ENCODE measurements around the gene MAP3K19. TPM values are rescaled to one million over a fixed set of nuclear protein-coding genes. Genes with fewer than 3 reads are reported as not detected.

Gene MAP3K19
- polyA plus RNA-seq, 1 experiment = not detected

- no peak for DNase-seq (ENCODE audit: low read depth, low spot score)
- H3K27ac ChIP-seq (ENCODE audit: low read depth, low read length) = no peak overlapping the region
- H3K4me3 ChIP-seq (ENCODE audit: low read depth, low read length) = no peak overlapping the region
- ChIA-PET POLR2A (no interaction called here), CTCF (no interaction called here)
- TF ChIP-seq, protein P1, sequence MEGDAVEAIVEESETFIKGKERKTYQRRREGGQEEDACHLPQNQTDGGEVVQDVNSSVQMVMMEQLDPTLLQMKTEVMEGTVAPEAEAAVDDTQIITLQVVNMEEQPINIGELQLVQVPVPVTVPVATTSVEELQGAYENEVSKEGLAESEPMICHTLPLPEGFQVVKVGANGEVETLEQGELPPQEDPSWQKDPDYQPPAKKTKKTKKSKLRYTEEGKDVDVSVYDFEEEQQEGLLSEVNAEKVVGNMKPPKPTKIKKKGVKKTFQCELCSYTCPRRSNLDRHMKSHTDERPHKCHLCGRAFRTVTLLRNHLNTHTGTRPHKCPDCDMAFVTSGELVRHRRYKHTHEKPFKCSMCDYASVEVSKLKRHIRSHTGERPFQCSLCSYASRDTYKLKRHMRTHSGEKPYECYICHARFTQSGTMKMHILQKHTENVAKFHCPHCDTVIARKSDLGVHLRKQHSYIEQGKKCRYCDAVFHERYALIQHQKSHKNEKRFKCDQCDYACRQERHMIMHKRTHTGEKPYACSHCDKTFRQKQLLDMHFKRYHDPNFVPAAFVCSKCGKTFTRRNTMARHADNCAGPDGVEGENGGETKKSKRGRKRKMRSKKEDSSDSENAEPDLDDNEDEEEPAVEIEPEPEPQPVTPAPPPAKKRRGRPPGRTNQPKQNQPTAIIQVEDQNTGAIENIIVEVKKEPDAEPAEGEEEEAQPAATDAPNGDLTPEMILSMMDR (IDR thresholded peaks at IDR 0.05; ENCODE audit: low read depth, low read length) = no peak
- H3K9me3 ChIP-seq (ENCODE audit: control insufficient read depth, insufficient read depth, low read length) = no peaks in the 10 kb centered on the region
- H3K27me3 ChIP-seq (ENCODE audit: control insufficient read depth, insufficient read depth, low read length) = no peaks in the 10 kb centered on the region
Observed at GRCh38 chr2:134944975-134945374, 102.3 kb downstream of the MAP3K19 start.

- H3K27ac ChIP-seq (ENCODE audit: low read depth, low read length) = no peak overlapping the region
- TF ChIP-seq, protein P1 (IDR thresholded peaks at IDR 0.05; ENCODE audit: low read depth, low read length) = no peak
- no peak for DNase-seq (ENCODE audit: low read depth, low spot score)
- CTCF ChIA-PET = no interaction called here
- H3K4me3 ChIP-seq (ENCODE audit: low read depth, low read length) = no peak overlapping the region
- H3K9me3 ChIP-seq (ENCODE audit: control insufficient read depth, insufficient read depth, low read length) = no peaks in the 10 kb centered on the region
- no peaks in the 10 kb centered on the region for H3K27me3 ChIP-seq (ENCODE audit: control insufficient read depth, insufficient read depth, low read length)
- POLR2A ChIA-PET = no interaction called here
Observed at GRCh38 chr2:134943540-134943939, 103.7 kb downstream of the MAP3K19 start.

DNA sequence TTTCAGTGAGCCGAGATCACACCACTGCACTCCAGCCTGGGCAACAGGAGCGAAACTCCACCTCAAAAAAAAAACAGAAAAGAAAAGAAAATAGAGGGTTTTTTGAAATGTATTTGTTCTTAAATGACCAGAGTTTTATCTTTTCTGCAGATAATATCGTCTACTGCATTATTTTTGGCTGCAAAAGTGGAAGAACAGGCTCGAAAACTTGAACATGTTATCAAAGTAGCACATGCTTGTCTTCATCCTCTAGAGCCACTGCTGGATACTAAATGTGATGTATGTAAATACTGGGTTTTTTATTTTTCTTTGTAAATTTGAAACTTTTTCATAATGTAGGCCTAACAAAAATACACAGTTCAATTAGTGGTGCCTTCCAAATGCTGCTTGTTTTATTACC is 110.6 kb downstream of the MAP3K19 start:
- Histone ChIP-seq H3K27me3 (ENCODE audit: control insufficient read depth, insufficient read depth, low read length) (no peaks in the 10 kb centered on the region), H3K9me3 (ENCODE audit: control insufficient read depth, insufficient read depth, low read length) (no peaks in the 10 kb centered on the region), H3K27ac (ENCODE audit: low read depth, low read length) (no peak overlapping the region), H3K4me3 (ENCODE audit: low read depth, low read length) (no peak overlapping the region)
- DNase-seq (ENCODE audit: low read depth, low spot score) = no peak
- TF ChIP-seq, protein P1 (IDR thresholded peaks at IDR 0.05; ENCODE audit: low read depth, low read length) = no peak
- CTCF ChIA-PET = no interaction called here
- POLR2A ChIA-PET = no interaction called here

- CTCF ChIA-PET = no interaction called here
- H3K27me3 ChIP-seq (ENCODE audit: control insufficient read depth, insufficient read depth, low read length) = no peaks in the 10 kb centered on the region
- POLR2A ChIA-PET = no interaction called here
- no peaks in the 10 kb centered on the region for H3K9me3 ChIP-seq (ENCODE audit: control insufficient read depth, insufficient read depth, low read length)
- TF ChIP-seq, protein P1 (IDR thresholded peaks at IDR 0.05; ENCODE audit: low read depth, low read length) = no peak
- H3K4me3 ChIP-seq (ENCODE audit: low read depth, low read length) = no peak overlapping the region
- no peak for DNase-seq (ENCODE audit: low read depth, low spot score)
- H3K27ac ChIP-seq (ENCODE audit: low read depth, low read length) = no peak overlapping the region
Observed at GRCh38 chr2:134934641-134935040, 112.6 kb downstream of the MAP3K19 start.

GRCh38 chr2:134934150-134934549 is 113.1 kb downstream of the MAP3K19 start:
- CTCF ChIA-PET = no interaction called here
- TF ChIP-seq, protein P1 (IDR thresholded peaks at IDR 0.05; ENCODE audit: low read depth, low read length) = no peak

More at GRCh38 chr2:134934150-134934549, 113.1 kb downstream of the MAP3K19 start:
- DNase-seq (ENCODE audit: low read depth, low spot score) = no peak
- Histone ChIP-seq H3K9me3 (ENCODE audit: control insufficient read depth, insufficient read depth, low read length) (no peaks in the 10 kb centered on the region), H3K27ac (ENCODE audit: low read depth, low read length) (no peak overlapping the region), H3K27me3 (ENCODE audit: control insufficient read depth, insufficient read depth, low read length) (no peaks in the 10 kb centered on the region), H3K4me3 (ENCODE audit: low read depth, low read length) (no peak overlapping the region)
- POLR2A ChIA-PET = no interaction called here
